GM20000 (cell line): ENCODE data around the gene VEGFB.
A peak's percentile ranks its signal among the peaks of the same experiment; 100 is the strongest.

Source experiments
- DNase-seq: peaks from one replicate; pipeline ENCODE4 v3.0.0; 2012; ENCODE audit warnings: low spot score
- TF ChIP-seq, protein P1 (sequence below): IDR thresholded peaks from 2 replicates; pipeline ENCODE4 v1.5.1; 2012; ENCODE audit warnings: mild to moderate bottlenecking, control low read depth; ENCODE audit errors: extremely low read depth, missing control alignments

Gene VEGFB

DNA sequence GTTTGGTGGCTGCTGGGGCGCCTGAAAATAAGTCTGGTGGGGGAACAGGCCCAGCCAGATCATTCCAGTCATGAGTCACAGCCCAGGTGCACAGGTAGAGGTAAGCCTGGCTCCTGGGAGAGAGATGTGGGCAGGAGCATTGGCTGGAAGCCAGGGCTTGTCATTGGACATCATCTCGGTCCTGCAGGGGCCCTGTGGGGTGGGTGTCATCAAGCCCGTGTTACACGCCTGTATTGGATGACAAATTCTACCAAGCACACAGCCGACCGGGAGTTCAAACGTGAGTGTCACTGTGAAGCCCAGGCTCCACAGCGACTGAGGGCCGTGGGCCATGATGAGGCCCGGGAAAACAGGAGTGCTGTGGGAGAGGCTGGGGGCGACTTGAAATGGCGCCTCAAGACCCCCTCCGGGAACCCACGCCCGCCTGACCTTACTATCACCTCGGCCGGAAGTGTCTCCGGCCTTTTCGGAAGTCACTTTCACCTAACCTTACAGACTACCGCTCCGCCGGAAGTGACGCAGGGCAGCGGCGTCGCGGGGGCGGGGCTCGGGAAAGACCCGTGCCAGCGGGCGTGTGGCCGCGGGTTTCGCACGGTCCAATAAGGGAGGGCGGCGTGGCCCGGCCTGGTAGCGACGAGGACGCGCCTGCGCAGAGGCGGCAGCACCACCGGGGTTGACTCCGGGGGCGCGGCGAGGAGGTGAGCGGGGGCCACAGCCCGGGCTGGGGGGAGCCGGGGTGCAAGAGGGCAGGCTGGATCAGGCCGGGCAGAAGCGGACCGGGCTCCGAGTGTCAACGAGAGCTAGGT is 6.3 kb downstream of the VEGFB start, which contains the start of gene FKBP2:
Gene FKBP2 (plus strand): TSS at position 661 of the 806 bp plus-strand sequence. CDS start 1,293 bp downstream, outside the sequence.
- DNase-seq = peak; percentile 96
- TF ChIP-seq, protein P1, sequence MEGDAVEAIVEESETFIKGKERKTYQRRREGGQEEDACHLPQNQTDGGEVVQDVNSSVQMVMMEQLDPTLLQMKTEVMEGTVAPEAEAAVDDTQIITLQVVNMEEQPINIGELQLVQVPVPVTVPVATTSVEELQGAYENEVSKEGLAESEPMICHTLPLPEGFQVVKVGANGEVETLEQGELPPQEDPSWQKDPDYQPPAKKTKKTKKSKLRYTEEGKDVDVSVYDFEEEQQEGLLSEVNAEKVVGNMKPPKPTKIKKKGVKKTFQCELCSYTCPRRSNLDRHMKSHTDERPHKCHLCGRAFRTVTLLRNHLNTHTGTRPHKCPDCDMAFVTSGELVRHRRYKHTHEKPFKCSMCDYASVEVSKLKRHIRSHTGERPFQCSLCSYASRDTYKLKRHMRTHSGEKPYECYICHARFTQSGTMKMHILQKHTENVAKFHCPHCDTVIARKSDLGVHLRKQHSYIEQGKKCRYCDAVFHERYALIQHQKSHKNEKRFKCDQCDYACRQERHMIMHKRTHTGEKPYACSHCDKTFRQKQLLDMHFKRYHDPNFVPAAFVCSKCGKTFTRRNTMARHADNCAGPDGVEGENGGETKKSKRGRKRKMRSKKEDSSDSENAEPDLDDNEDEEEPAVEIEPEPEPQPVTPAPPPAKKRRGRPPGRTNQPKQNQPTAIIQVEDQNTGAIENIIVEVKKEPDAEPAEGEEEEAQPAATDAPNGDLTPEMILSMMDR = no peak

GRCh38 chr11:64241241-64241490 is 6.8 kb downstream of the VEGFB start:
- TF ChIP-seq, protein P1 = no peak
- no peak for DNase-seq

GRCh38 chr11:64241491-64242374 is 7.3 kb downstream of the VEGFB start:
- peak; percentile 98 for DNase-seq
- TF ChIP-seq, protein P1 = no peak

DNA sequence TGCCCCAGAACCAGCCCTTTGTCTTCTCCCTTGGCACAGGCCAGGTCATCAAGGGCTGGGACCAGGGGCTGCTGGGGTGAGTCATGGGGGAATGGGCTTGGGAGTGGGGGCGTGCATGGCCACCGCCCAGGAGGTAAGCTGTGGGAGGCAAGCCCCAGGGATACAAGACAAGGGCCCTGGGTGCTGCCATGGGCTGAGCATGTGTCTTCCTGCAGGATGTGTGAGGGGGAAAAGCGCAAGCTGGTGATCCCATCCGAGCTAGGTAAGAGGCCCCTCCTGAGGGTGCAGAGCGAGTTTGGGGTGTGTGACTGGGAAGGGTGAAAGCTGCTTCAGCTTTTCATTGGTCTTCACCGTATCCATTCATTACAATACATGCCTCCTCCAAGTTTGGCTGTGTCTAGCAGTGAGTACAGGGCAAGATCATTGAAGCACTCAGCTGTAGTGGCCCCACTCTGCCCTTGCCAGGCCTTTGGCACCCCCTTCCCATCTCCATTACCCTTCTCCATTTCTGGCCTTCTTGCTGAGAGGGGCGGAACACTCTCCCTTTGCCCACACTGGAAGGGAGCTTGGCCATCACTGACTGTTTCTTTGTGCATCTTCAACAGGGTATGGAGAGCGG is 9.0 kb downstream of the VEGFB start:
- TF ChIP-seq, protein P1 = no peak
- no peak for DNase-seq

- DNase-seq = no peak
- TF ChIP-seq, protein P1 = no peak
These were observed 9.7 kb downstream of the VEGFB start for GRCh38 chr11:64244107-64244506.

DNA sequence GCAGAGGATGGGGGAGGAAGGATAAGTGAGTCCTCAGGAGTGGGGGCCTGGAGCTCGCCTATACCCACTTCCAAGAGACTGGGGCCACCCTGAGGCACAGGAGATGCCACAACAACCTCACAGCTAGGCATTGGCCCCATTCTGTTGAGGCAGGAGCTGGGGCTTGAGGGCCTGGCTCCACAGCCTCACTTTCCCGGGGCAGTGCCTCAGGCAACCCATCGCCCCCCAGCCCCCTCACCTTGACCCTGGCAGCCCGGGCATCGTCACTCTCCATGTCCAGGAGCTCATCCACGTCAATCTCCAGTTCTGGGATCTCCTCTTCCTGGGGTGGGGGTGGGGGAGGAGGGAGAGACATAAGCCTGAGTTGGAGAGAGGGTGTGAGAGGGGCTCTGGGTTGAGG is 10.6 kb downstream of the VEGFB start:
- no peak for DNase-seq
- TF ChIP-seq, protein P1 = no peak

DNA sequence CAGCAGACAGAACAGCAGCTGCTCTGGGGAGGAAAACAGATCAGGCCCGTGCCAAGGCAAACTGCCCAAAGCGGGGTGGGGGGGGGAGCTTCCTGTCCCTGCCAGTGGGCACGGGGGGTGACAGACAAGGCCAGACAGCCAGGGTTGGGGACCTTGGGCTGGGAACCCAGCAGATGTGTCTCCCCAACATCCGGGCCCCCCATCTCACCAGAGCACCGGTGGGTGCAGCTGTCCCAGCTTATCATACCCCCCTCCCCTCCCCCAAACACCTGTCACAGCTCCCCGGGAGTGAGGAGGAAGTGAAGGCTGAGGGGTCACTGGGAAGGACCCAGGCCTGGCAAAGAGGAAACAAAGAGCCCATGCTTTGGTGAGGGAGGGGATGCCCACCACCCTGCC is 11.0 kb downstream of the VEGFB start:
- TF ChIP-seq, protein P1 = no peak
- DNase-seq = no peak
